IPS DF 4.7 (cell line): ENCODE measurements around the gene TMEM190.
"Not testable (repeated sequence)": the region's sequence is repeated elsewhere in the genome, so short reads cannot be mapped to it uniquely, and the experiment has no call there.

Source experiments
- DNase-seq: peaks from one replicate; pipeline ENCODE4 v3.0.0-alpha.2; 2013; ENCODE audit warnings: low spot score; ENCODE audit errors: extremely low read depth

TMEM190 gene

DNA sequence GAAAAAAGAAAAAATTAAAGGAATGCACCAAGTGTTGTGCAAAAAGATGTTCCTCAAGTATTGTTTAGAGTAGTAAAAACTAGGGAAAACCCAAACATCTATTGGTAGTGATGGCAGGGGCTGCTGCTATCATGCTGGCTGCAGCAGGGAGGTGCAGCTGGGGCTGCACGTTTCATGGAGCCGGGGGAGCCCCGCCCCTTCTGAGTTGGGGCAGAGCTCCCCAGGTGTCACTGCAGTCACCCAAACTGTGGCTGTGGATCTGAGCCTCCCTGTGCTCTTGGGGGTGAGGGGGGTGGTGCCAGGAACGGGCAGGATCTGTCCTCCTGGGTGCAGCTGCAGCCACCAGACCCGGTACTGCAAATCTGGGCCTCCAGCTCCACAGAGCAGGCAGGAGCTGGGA lies 42.5 kb downstream of the TMEM190 start:
- DNase-seq = no peak

DNA sequence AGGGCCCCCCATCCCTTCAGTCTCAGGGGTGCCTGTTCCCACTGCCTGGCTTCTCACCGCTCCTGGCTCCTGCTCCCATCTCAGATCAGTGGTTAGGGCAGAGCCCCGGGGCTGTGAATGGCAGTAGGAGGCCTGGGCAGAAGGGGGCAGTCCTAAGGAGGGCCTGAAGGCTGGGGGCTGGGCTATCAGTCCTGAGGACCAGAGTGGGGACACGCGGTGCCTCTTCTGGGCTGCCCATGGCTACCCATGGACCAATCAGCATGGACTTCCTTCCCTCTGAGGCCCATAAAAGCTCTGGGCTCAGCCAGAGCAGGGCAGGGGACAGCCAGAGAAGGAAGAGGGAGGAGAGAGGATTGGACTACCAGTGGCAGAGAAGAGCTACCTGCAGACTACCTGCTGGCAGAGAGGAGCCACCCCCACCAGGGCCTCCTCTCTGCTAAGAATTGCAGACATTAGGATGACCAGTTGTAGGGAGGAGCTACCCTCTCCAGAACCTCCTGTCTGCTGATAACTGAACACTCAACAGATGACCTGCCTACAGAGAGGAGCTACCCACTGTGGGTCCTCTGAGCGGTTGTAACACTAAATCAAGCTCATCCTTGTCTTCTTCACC lies 43.1 kb downstream of the TMEM190 start:
- no peak for DNase-seq

DNA sequence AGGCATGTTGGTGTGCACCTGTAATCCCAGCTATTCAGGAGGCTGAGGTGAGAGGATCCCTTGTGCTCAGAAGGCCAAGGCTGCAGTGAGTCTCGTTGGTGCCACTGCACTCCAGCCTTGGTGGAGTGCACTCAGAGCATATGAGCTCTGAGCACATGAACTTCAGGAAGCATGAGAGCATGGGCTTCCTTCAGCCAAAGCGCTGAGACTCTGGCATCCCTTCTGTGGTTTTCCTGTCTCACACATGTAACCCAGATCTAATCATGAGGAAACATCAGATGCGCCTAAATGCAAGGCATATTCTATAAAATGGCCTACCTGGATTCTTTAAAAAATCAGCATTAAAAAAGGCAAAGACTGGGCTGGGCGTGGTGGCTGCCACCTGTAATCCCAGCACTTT lies 44.7 kb downstream of the TMEM190 start:
- not testable (repeated sequence) for DNase-seq

DNA sequence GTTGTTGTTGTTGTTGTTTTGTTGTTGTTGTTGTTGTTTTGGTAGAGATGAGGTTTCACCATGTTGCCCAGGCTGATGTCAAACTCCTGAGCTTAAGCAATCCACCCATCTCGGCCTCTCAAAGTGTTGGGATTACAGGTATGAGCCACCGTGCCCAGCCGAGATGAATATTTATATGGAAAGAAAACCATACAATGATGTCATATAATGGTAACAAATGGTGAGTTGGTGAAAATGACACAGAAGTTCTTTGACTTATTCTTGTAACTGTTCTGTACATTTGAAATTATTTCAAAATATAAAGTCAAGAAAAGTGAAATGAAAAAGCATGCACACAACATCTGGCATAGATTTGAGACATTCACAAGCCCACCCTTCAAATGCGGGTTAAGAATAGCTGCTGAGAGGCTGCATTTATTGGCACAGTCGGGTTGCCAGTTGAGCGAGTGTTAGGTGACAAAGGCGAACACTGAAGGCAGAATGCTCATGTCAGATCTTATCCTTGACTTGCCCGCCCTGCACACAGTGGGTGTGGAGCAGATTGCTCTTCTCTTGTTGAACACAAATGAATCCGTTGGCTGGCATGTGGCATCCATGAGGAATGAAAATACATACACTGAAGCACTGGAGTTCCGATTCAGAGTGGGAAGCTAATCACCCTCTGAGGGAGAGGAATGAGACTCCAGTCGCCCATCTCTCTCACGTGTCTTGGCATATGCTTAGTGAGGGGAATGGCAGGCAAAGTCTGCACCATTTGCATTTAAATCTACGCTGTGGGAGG lies 46.8 kb downstream of the TMEM190 start:
- no peak for DNase-seq

DNA sequence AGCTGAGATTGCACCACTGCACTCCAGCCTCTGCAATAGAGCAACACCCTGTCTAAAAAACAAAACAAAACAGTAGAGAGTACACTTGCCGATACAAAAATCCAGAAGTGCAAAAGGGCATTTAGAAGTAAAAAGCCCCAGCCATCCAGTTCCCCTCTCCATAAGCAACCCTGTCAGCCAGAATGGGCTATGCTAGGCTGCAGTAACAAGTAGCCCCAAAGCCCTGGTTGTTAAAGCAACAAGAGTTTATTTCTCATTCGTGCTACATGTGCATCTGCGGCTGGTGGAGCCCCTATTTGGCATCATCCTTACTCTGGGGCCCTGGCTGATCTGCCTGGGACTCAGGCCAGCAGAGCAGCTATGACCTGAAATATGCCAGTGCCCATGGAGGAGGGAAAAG lies 47.9 kb downstream of the TMEM190 start:
- no peak for DNase-seq

DNA sequence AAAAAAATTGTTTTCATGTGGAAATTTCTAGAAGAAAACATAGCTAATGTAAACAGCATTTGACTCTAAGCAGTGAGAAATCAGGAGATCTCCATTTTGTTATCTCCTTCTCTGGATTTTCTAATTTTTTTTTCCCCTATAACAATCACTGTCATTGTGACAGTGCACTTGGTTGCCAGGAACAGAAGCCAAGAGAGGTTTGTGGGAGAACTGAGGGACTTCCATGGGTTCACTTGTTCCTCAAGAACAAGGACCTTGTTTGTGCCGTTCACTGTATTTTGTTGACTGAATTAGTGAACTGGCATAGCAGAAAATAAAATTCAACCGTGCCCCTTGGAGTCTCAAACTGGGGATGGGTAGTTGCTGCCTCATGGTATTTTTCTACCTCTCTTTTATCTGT lies 49.4 kb downstream of the TMEM190 start:
- DNase-seq = no peak
